ENCODE data around the gene SSTR3. TPM values are rescaled to one million over a fixed set of nuclear protein-coding genes. Genes with fewer than 3 reads are reported as not detected.

SSTR3 gene
- total and polyA plus RNA-seq, 2 of the 4 experiments (the other 2 are of a cell fraction) = under 0.01 to 0.07 TPM

GRCh38 chr22:37203354-37204044 is 8.8 kb downstream of the SSTR3 start:
- H2BK120ac ChIP-seq (ENCODE audit: low read depth, low read length) = no peak overlapping the region
- no peak for TF ChIP-seq MXI1 (IDR thresholded peaks at IDR 0.05; ENCODE audit: borderline replicate concordance, low read depth, low read length)
- TF ChIP-seq, protein P1, sequence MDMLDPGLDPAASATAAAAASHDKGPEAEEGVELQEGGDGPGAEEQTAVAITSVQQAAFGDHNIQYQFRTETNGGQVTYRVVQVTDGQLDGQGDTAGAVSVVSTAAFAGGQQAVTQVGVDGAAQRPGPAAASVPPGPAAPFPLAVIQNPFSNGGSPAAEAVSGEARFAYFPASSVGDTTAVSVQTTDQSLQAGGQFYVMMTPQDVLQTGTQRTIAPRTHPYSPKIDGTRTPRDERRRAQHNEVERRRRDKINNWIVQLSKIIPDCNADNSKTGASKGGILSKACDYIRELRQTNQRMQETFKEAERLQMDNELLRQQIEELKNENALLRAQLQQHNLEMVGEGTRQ (IDR thresholded peaks at IDR 0.05; ENCODE audit: low read depth, low read length) = peak; percentile 71
- no peak for TF ChIP-seq RCOR1 (IDR thresholded peaks at IDR 0.05; ENCODE audit: insufficient replicate concordance, low read length)
- TF ChIP-seq NFE2L2 (IDR thresholded peaks at IDR 0.05; ENCODE audit: low read depth, low read length) = no peak
- no peak for TF ChIP-seq RFX5 (IDR thresholded peaks at IDR 0.05; ENCODE audit: low read depth, low read length)
- no peak for TF ChIP-seq BHLHE40 (IDR thresholded peaks at IDR 0.05; ENCODE audit: low read depth, low read length)
- TF ChIP-seq, protein P2, sequence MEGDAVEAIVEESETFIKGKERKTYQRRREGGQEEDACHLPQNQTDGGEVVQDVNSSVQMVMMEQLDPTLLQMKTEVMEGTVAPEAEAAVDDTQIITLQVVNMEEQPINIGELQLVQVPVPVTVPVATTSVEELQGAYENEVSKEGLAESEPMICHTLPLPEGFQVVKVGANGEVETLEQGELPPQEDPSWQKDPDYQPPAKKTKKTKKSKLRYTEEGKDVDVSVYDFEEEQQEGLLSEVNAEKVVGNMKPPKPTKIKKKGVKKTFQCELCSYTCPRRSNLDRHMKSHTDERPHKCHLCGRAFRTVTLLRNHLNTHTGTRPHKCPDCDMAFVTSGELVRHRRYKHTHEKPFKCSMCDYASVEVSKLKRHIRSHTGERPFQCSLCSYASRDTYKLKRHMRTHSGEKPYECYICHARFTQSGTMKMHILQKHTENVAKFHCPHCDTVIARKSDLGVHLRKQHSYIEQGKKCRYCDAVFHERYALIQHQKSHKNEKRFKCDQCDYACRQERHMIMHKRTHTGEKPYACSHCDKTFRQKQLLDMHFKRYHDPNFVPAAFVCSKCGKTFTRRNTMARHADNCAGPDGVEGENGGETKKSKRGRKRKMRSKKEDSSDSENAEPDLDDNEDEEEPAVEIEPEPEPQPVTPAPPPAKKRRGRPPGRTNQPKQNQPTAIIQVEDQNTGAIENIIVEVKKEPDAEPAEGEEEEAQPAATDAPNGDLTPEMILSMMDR (conservative IDR thresholded peaks at IDR 0.05; ENCODE audit: low read depth, low read length) = no peak
- peaks cover 7% of the 10 kb centered on the region; the same call in 1 of the 2 replicates for H3K27me3 ChIP-seq (ENCODE audit: control insufficient read depth, insufficient read depth, low read length)
- DNase-seq (no peak), ATAC-seq (ENCODE audit: low read depth) (no peak)
- no peak overlapping the region for H4K91ac ChIP-seq (ENCODE audit: insufficient read depth, low read depth, low read length)
- in situ Hi-C loops (cut with MboI; ENCODE audit: low sequenced_read_pairs) (no loop called here), intact Hi-C loops (cut with micrococcal nuclease) (no loop called here), dilution Hi-C loops (cut with HindIII; ENCODE audit: low sequenced_read_pairs, unreplicated experiment) (no loop called here)
- H3K18ac ChIP-seq (ENCODE audit: low read depth, low read length) = no peak overlapping the region
- H2AK9ac ChIP-seq (replicated peaks; ENCODE audit: low read depth, low read length, poor library complexity) = no peak overlapping the region
- H3K23ac ChIP-seq (ENCODE audit: low read depth, low read length) = no peak overlapping the region
- H4K20me1 ChIP-seq (ENCODE audit: insufficient read depth, low read length) = no peaks in the 10 kb centered on the region
- no peaks in the 10 kb centered on the region for H3K9me3 ChIP-seq (ENCODE audit: control insufficient read depth, insufficient read depth, low read length)
- no peak overlapping the region for H3K9ac ChIP-seq (ENCODE audit: low read depth, low read length)
- H3K56ac ChIP-seq (ENCODE audit: extremely low read depth, insufficient read depth, low read length) = no peak overlapping the region
- no peak overlapping the region for H3K14ac ChIP-seq (replicated peaks; ENCODE audit: low read depth, low read length)
- H2AK5ac ChIP-seq (ENCODE audit: low read depth, low read length) = no peak overlapping the region
- peaks cover 3% of the 10 kb centered on the region for H3K4me1 ChIP-seq (ENCODE audit: control insufficient read depth, insufficient read depth, low read length)
- H2AFZ ChIP-seq (replicated peaks; ENCODE audit: low read length, poor library complexity) = no peak overlapping the region
- H3K4me3 ChIP-seq (ENCODE audit: insufficient read depth, low read depth, low read length) = no peak overlapping the region
- peaks cover 4% of the 10 kb centered on the region; the same call in 1 of the 2 replicates for H3K9me1 ChIP-seq (ENCODE audit: insufficient read depth, low read length)
- BruUV-seq (replicated peaks) = no TSS peak
- no peak overlapping the region for H4K8ac ChIP-seq (ENCODE audit: low read depth in 2 of 2, low read length in 2 of 2)
- H2BK15ac ChIP-seq (ENCODE audit: low read depth, low read length) = no peak overlapping the region
- no peak overlapping the region for H4K5ac ChIP-seq (ENCODE audit: low read depth, low read length)
- no peak overlapping the region for H3K4ac ChIP-seq (ENCODE audit: low read depth, low read length)
- H3K79me1 ChIP-seq (ENCODE audit: low read depth in 1 of 2, low read length in 2 of 2) = no peaks in the 10 kb centered on the region
- POLR2A ChIA-PET (ENCODE audit: unreplicated experiment) = no interaction called here
- no peak overlapping the region for H2BK20ac ChIP-seq (ENCODE audit: low read depth, low read length)
- no peak overlapping the region for H3K27ac ChIP-seq (ENCODE audit: insufficient read depth, low read length)
- WGBS, 2 experiments (ENCODE audit: extremely low coverage in 2 of 2, insufficient read length in 1 of 2) = 67% methylated on average over 1 of the region's 16 CpGs; no CpG with 5 or more reads in 1 of the 2 experiments
- CTCF ChIA-PET = no interaction called here
- H3K36me3 ChIP-seq (ENCODE audit: control insufficient read depth, insufficient read depth, low read length) = no peaks in the 10 kb centered on the region
- no peak overlapping the region for H3K4me2 ChIP-seq (ENCODE audit: low read depth, low read length)
- no peak overlapping the region for H2BK5ac ChIP-seq (ENCODE audit: low read depth, low read length, poor library complexity, severe bottlenecking)
